GM19467 (cell line): ENCODE results near the gene CLIP3.
"Not testable (repeated sequence)": the region's sequence is repeated elsewhere in the genome, so short reads cannot be mapped to it uniquely, and the experiment has no call there.

Source experiments
- ATAC-seq: cut with Tn5 transposase; IDR thresholded peaks from one replicate; pipeline ENCODE4 v1.9.1; 2021; ENCODE audit warnings: mild to moderate bottlenecking, moderate library complexity; ENCODE audit not compliant: unreplicated experiment

CLIP3 gene

GRCh38 chr19:36009220-36009619 lies 23.5 kb downstream of the CLIP3 start:
- ATAC-seq, result no peak

GRCh38 chr19:36008336-36008978 lies 24.2 kb downstream of the CLIP3 start, which contains the start of gene SYNE4:
Gene SYNE4 (minus strand): TSS chr19:36008813. CDS start chr19:36008681, 132 bp downstream.
- no peak for ATAC-seq

- no peak for ATAC-seq
Observed at GRCh38 chr19:36006955-36007354, 25.7 kb downstream of the CLIP3 start.

- no peak for ATAC-seq
Observed at GRCh38 chr19:36003284-36003683, 29.4 kb downstream of the CLIP3 start.

GRCh38 chr19:36001605-36002004 lies 31.1 kb downstream of the CLIP3 start:
- no peak for ATAC-seq

GRCh38 chr19:35996777-35997176 lies 35.9 kb downstream of the CLIP3 start:
- no peak for ATAC-seq

- ATAC-seq, result peak; percentile 78
Observed at GRCh38 chr19:35995048-35995993, 37.4 kb downstream of the CLIP3 start, which contains the start of gene SDHAF1. Gene SDHAF1 (plus strand): TSS chr19:35995188. CDS start chr19:35995275, 87 bp downstream.

- no peak for ATAC-seq
Observed at GRCh38 chr19:35993923-35994598, 38.6 kb downstream of the CLIP3 start.

- ATAC-seq, result no peak
Observed at GRCh38 chr19:35992907-35993765, 39.5 kb downstream of the CLIP3 start.

GRCh38 chr19:35991731-35992450 lies 40.8 kb downstream of the CLIP3 start:
- no peak for ATAC-seq

- no peak for ATAC-seq
Observed at GRCh38 chr19:35990771-35991730, 41.6 kb downstream of the CLIP3 start.

GRCh38 chr19:35990156-35990555 lies 42.5 kb downstream of the CLIP3 start:
- no peak for ATAC-seq

- no peak for ATAC-seq
Observed at GRCh38 chr19:35988824-35989223, 43.8 kb downstream of the CLIP3 start.

GRCh38 chr19:35987571-35987896 lies 45.1 kb downstream of the CLIP3 start:
- ATAC-seq, result no peak

- no peak for ATAC-seq
Observed at GRCh38 chr19:35986664-35987570, 45.8 kb downstream of the CLIP3 start.

GRCh38 chr19:35986111-35986510 lies 46.6 kb downstream of the CLIP3 start:
- ATAC-seq, result no peak

GRCh38 chr19:35983177-35983576 lies 49.5 kb downstream of the CLIP3 start:
- ATAC-seq, result no peak

GRCh38 chr19:35980997-35981396 lies 51.7 kb downstream of the CLIP3 start:
- ATAC-seq, result not testable (repeated sequence)
